ENCODE measurements around the gene TRIM14. TPM values are rescaled to one million over a fixed set of nuclear protein-coding genes. Genes with fewer than 3 reads are reported as not detected.
A peak's percentile ranks its signal among the peaks of the same experiment; 100 is the strongest.

The TRIM14 gene
- 1 to 10 TPM; 2.5 to 3.9 TPM for total RNA-seq
- 1 to 10 TPM; 5.9 to 8.1 TPM for polyA plus RNA-seq (ENCODE audit: insufficient read length in 2 of 2)
- long read RNA-seq, donor 1, full-length matches to known transcripts: 5 of 59 reads
- long read RNA-seq, donor 1, partial matches to known transcripts: 54 of 59 reads
- long read RNA-seq, donor 1, other reads (novel, unspliced or antisense): 0 of 59 reads
- long read RNA-seq, donor 2, full-length matches to known transcripts: 3 of 21 reads
- long read RNA-seq, donor 2, partial matches to known transcripts: 10 of 21 reads
- long read RNA-seq, donor 2, other reads (novel, unspliced or antisense): 8 of 21 reads
- long read RNA-seq, donor 3, partial matches to known transcripts: 38 of 38 reads
- long read RNA-seq, donor 3, other reads (novel, unspliced or antisense): 0 of 38 reads
- long read RNA-seq, donor 4, full-length matches to known transcripts: 2 of 2 reads
- long read RNA-seq, donor 4, partial matches to known transcripts: 0 of 2 reads
- long read RNA-seq, donor 4, other reads (novel, unspliced or antisense): 0 of 2 reads

- H3K27ac ChIP-seq (ENCODE audit: low read depth, low read length): no peak within 1 kb of the TSS
- H3K4me1 ChIP-seq (ENCODE audit: control insufficient read depth, insufficient read depth, low read length): peaks cover 12% of the 10 kb centered on the region
- H3K36me3 ChIP-seq (ENCODE audit: control insufficient read depth, insufficient read depth, low read length): no peaks in the 10 kb centered on the region
- H3K4me3 ChIP-seq (ENCODE audit: low read depth, low read length): peak within 1 kb of the TSS; percentile 57
- no peaks in the 10 kb centered on the region for H3K9me3 ChIP-seq (ENCODE audit: control insufficient read depth, insufficient read depth, low read length)
- H3K27me3 ChIP-seq (ENCODE audit: control insufficient read depth, insufficient read depth, low read length): no peaks in the 10 kb centered on the region
- peak; percentile 15 to 73 (median 30) for DNase-seq (ENCODE audit: low read depth in 4 of 6, low spot score in 6 of 6)
- WGBS (ENCODE audit: insufficient coverage): 7% methylated on average over 71 of the region's 71 CpGs
These were observed at the start of gene TRIM14 for GRCh38 chr9:98118640-98119601. Gene TRIM14, minus strand, starts transcription at chr9:98119222. Its CDS starts 34 bp downstream, at chr9:98119188.

DNA sequence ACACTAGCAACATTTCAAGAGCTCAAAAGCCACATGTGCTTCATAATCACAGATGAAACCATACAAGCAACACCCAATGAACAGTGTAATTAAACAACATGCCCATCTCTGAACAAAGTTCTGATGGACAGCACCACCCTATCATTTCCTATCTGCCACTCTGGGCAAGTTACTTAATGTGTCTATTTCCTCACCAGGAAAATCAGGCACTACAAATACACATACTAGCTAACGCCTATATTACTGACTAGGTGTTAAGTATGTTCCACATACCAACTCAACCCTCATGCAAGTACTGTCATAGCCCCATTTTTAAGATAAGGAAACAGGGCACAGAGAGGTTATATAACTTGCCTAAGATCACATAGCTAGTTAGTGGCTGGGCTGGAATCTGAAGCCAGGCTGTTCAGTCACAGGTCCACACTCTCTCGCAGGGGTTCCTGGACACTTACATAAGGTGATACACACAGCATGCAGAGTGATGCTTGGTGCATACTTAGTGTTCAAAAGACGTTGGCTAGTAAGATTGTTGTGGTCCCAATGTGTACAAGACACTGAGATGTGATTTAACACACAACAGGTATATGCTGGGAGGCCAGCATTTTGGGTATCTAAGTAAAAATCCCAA lies 49.2 kb upstream of the TRIM14 start:
- H3K27ac ChIP-seq (ENCODE audit: low read depth, low read length): no peak overlapping the region
- H3K27me3 ChIP-seq (ENCODE audit: control insufficient read depth, insufficient read depth, low read length): no peaks in the 10 kb centered on the region
- no peaks in the 10 kb centered on the region for H3K9me3 ChIP-seq (ENCODE audit: control insufficient read depth, insufficient read depth, low read length)
- no peaks in the 10 kb centered on the region for H3K36me3 ChIP-seq (ENCODE audit: control insufficient read depth, insufficient read depth, low read length)
- no peak overlapping the region for H3K4me3 ChIP-seq (ENCODE audit: low read depth, low read length)
- DNase-seq (ENCODE audit: low read depth in 4 of 6, low spot score in 6 of 6): no peak
- 89% methylated on average over 2 of the region's 3 CpGs for WGBS (ENCODE audit: insufficient coverage)
- peaks cover 18% of the 10 kb centered on the region for H3K4me1 ChIP-seq (ENCODE audit: control insufficient read depth, insufficient read depth, low read length)

DNA sequence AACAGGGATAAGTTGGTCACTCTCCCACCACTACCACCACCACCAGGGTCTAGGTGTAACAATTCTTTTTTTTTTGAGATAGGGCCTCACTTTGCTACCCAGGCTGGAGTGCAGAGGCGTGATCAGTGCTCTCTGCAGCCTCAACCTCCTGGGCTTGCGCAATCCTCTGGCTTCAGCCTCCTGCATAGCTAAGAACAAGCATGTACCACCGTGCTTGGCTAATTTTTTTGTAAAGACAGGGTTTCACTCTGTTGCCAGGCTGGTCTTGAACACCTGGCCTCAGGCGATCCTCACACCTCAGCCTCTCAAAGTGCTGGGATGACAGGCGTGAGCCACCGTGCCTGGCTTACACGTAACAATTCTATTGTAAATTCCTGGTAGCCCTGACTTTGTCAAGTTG lies 45.9 kb upstream of the TRIM14 start:
- no peaks in the 10 kb centered on the region for H3K9me3 ChIP-seq (ENCODE audit: control insufficient read depth, insufficient read depth, low read length)
- no peaks in the 10 kb centered on the region for H3K27me3 ChIP-seq (ENCODE audit: control insufficient read depth, insufficient read depth, low read length)
- DNase-seq (ENCODE audit: low read depth in 4 of 6, low spot score in 6 of 6): no peak
- H3K4me1 ChIP-seq (ENCODE audit: control insufficient read depth, insufficient read depth, low read length): peaks cover 8% of the 10 kb centered on the region
- no peaks in the 10 kb centered on the region for H3K36me3 ChIP-seq (ENCODE audit: control insufficient read depth, insufficient read depth, low read length)
- H3K27ac ChIP-seq (ENCODE audit: low read depth, low read length): no peak overlapping the region
- 83% methylated on average over 7 of the region's 7 CpGs for WGBS (ENCODE audit: insufficient coverage)
- H3K4me3 ChIP-seq (ENCODE audit: low read depth, low read length): no peak overlapping the region

GRCh38 chr9:98162613-98163012 lies 43.6 kb upstream of the TRIM14 start:
- H3K4me1 ChIP-seq (ENCODE audit: control insufficient read depth, insufficient read depth, low read length): no peaks in the 10 kb centered on the region
- no peaks in the 10 kb centered on the region for H3K9me3 ChIP-seq (ENCODE audit: control insufficient read depth, insufficient read depth, low read length)
- no peak overlapping the region for H3K4me3 ChIP-seq (ENCODE audit: low read depth, low read length)
- no peaks in the 10 kb centered on the region for H3K36me3 ChIP-seq (ENCODE audit: control insufficient read depth, insufficient read depth, low read length)
- WGBS (ENCODE audit: insufficient coverage): 94% methylated on average over 12 of the region's 12 CpGs
- no peak for DNase-seq (ENCODE audit: low read depth in 4 of 6, low spot score in 6 of 6)
- H3K27ac ChIP-seq (ENCODE audit: low read depth, low read length): no peak overlapping the region
- H3K27me3 ChIP-seq (ENCODE audit: control insufficient read depth, insufficient read depth, low read length): no peaks in the 10 kb centered on the region

GRCh38 chr9:98161851-98162250 lies 42.8 kb upstream of the TRIM14 start:
- 64% methylated on average over 4 of the region's 4 CpGs for WGBS (ENCODE audit: insufficient coverage)
- Histone ChIP-seq H3K4me1 (ENCODE audit: control insufficient read depth, insufficient read depth, low read length) (no peaks in the 10 kb centered on the region), H3K9me3 (ENCODE audit: control insufficient read depth, insufficient read depth, low read length) (no peaks in the 10 kb centered on the region), H3K36me3 (ENCODE audit: control insufficient read depth, insufficient read depth, low read length) (no peaks in the 10 kb centered on the region), H3K27ac (ENCODE audit: low read depth, low read length) (no peak overlapping the region), H3K27me3 (ENCODE audit: control insufficient read depth, insufficient read depth, low read length) (no peaks in the 10 kb centered on the region), H3K4me3 (ENCODE audit: low read depth, low read length) (no peak overlapping the region)
- no peak for DNase-seq (ENCODE audit: low read depth in 4 of 6, low spot score in 6 of 6)

GRCh38 chr9:98159790-98160189 lies 40.8 kb upstream of the TRIM14 start:
- H3K27ac ChIP-seq (ENCODE audit: low read depth, low read length): no peak overlapping the region
- no peaks in the 10 kb centered on the region for H3K4me1 ChIP-seq (ENCODE audit: control insufficient read depth, insufficient read depth, low read length)
- no peak overlapping the region for H3K4me3 ChIP-seq (ENCODE audit: low read depth, low read length)
- H3K27me3 ChIP-seq (ENCODE audit: control insufficient read depth, insufficient read depth, low read length): no peaks in the 10 kb centered on the region
- 92% methylated on average over 5 of the region's 6 CpGs for WGBS (ENCODE audit: insufficient coverage)
- no peak for DNase-seq (ENCODE audit: low read depth in 4 of 6, low spot score in 6 of 6)
- H3K9me3 ChIP-seq (ENCODE audit: control insufficient read depth, insufficient read depth, low read length): no peaks in the 10 kb centered on the region
- no peaks in the 10 kb centered on the region for H3K36me3 ChIP-seq (ENCODE audit: control insufficient read depth, insufficient read depth, low read length)

- 84% methylated on average over 5 of the region's 5 CpGs for WGBS (ENCODE audit: insufficient coverage)
- no peak for DNase-seq (ENCODE audit: low read depth in 4 of 6, low spot score in 6 of 6)
- Histone ChIP-seq H3K9me3 (ENCODE audit: control insufficient read depth, insufficient read depth, low read length) (no peaks in the 10 kb centered on the region), H3K36me3 (ENCODE audit: control insufficient read depth, insufficient read depth, low read length) (no peaks in the 10 kb centered on the region), H3K27ac (ENCODE audit: low read depth, low read length) (no peak overlapping the region), H3K27me3 (ENCODE audit: control insufficient read depth, insufficient read depth, low read length) (no peaks in the 10 kb centered on the region), H3K4me3 (ENCODE audit: low read depth, low read length) (no peak overlapping the region), H3K4me1 (ENCODE audit: control insufficient read depth, insufficient read depth, low read length) (no peaks in the 10 kb centered on the region)
These were observed 40.3 kb upstream of the TRIM14 start for GRCh38 chr9:98159301-98159700.

DNA sequence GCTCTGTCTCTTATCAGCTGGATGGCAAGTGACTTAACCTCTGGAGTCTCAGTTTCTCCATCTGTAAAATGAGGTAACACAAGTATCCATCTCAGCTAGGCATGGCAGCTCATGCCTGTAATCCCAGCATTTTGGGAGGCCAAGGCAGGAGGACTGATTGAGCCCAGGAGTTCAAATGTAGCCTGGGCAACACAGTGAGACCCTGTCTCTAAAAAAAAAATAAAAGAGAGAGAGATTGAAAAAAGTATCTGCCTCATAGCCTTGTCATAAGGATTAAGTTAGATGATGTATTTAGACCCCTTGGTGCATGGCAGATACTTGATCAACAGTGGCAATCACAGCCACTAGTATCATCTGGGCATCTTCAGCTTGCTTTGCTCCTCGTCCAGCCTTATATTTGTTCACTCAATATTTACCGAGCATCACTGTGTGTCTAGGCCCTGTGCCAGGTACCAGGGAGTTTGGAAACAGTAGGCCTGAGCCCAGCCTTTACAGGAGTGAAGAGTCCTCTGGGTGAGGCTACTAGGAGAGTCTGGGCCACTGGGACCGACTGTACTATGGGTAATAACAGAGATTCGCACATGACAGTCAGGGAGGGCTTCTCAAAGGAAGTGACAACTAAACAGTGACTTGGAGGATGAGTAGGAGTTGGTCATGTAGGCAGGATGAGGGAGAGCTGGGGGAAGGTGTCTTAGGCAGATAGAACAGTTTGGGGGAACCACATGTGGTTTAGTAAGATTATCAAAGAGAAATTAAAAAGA lies 39.2 kb upstream of the TRIM14 start:
- H3K36me3 ChIP-seq (ENCODE audit: control insufficient read depth, insufficient read depth, low read length): no peaks in the 10 kb centered on the region
- H3K9me3 ChIP-seq (ENCODE audit: control insufficient read depth, insufficient read depth, low read length): no peaks in the 10 kb centered on the region
- H3K27me3 ChIP-seq (ENCODE audit: control insufficient read depth, insufficient read depth, low read length): no peaks in the 10 kb centered on the region
- H3K4me1 ChIP-seq (ENCODE audit: control insufficient read depth, insufficient read depth, low read length): no peaks in the 10 kb centered on the region
- WGBS (ENCODE audit: insufficient coverage): 84% methylated on average over 4 of the region's 4 CpGs
- H3K4me3 ChIP-seq (ENCODE audit: low read depth, low read length): no peak overlapping the region
- no peak for DNase-seq (ENCODE audit: low read depth in 4 of 6, low spot score in 6 of 6)
- no peak overlapping the region for H3K27ac ChIP-seq (ENCODE audit: low read depth, low read length)

DNA sequence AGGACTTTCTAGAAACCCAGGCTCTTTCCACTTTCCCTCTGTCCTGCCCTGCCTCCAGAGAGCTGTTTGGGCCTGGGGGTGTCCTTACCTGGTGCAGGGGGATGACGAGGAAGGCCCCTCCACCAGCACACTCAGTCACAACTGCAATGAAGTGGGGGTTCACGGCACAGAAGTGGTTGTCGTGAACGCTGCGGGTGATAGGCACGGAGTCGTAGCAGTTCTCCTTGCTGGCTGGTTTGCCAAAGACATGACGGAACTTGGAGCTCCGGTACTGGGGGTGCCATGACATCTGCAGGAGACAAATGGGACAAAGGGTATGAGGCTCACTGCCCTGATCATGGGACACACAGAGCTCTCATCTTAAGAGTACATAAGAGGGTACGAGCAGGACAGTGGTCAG lies 38.4 kb upstream of the TRIM14 start:
- H3K27ac ChIP-seq (ENCODE audit: low read depth, low read length): no peak overlapping the region
- no peaks in the 10 kb centered on the region for H3K36me3 ChIP-seq (ENCODE audit: control insufficient read depth, insufficient read depth, low read length)
- H3K27me3 ChIP-seq (ENCODE audit: control insufficient read depth, insufficient read depth, low read length): no peaks in the 10 kb centered on the region
- 94% methylated on average over 9 of the region's 10 CpGs for WGBS (ENCODE audit: insufficient coverage)
- H3K4me1 ChIP-seq (ENCODE audit: control insufficient read depth, insufficient read depth, low read length): no peaks in the 10 kb centered on the region
- H3K9me3 ChIP-seq (ENCODE audit: control insufficient read depth, insufficient read depth, low read length): no peaks in the 10 kb centered on the region
- H3K4me3 ChIP-seq (ENCODE audit: low read depth, low read length): no peak overlapping the region
- no peak for DNase-seq (ENCODE audit: low read depth in 4 of 6, low spot score in 6 of 6)
